Measurements from ENCODE around the gene CD300LB. TPM values are rescaled to one million over a fixed set of nuclear protein-coding genes. Genes with fewer than 3 reads are reported as not detected.

CD300LB gene
- total RNA-seq, 1 experiment from 2014 or later = not detected

DNA sequence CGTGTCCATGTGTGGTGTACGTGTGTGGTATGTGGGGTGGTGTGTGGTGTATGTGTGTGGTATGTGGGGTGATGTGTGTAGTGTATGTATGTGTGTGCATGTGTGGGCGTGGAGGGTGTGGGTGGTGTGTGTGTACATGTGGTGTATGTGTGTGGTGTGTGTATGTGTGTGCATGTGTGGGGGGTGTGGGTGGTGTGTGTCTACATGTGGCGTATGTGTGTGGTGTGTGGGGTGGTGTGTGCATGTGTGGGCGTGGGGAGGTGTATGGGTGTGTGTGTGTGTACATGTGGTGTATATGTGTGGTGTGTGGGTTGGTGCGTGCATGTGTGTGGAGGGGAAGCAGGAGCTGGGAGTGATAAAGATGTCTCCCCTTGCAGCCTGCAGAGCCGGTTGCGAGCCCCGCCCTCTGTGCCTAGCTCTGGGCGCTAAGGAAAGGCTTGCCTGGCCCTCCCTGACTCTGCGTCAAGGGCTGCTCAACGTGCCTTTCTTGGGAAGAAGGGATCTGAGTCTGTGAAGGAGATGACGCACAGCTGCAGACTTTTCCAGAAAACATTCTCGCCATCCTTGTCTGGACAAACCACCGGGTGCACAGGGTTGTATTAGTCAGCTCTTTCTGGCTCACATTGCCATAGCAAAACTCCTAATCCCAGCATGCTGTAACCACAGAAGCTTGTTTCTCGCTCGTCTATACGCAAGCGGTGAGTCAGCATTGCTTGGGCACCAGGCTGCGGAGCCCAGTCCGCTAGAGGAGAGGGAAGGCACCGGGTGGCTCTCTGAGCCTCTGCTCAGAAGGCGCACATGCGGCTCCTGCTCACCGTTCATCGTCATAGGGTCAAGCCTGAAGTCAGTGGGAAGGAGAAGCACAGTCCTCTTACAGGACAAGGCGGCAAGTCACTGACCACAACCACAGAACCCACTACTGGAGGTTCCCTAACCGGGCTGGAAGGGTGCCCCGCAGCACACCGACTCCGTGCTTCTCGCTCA, 38.0 kb upstream of the CD300LB start:
- Histone ChIP-seq H3K23me2 (ENCODE audit: insufficient read length, low read depth, low read length, poor library complexity, severe bottlenecking) (no peaks in the 10 kb centered on the region), H2BK120ac (ENCODE audit: low read depth, low read length, poor library complexity, severe bottlenecking) (no peak overlapping the region), H2AFZ (ENCODE audit: low read length) (no peak overlapping the region), H2BK15ac (ENCODE audit: low read depth, low read length) (no peak overlapping the region), H4K91ac (ENCODE audit: insufficient read length, low read depth, low read length) (no peak overlapping the region), H3K18ac (ENCODE audit: insufficient read length, low read depth, low read length) (no peak overlapping the region), H3K4ac (ENCODE audit: low read depth, low read length) (no peak overlapping the region), H3K14ac (ENCODE audit: insufficient read depth, low read length) (no peak overlapping the region; the same call in 1 of the 2 replicates), H3K79me2 (ENCODE audit: insufficient read depth, low read length) (no peaks in the 10 kb centered on the region), H3K4me1 (ENCODE audit: insufficient read depth, low read length) (peaks cover 2% of the 10 kb centered on the region; the same call in 1 of the 2 replicates), H4K8ac (replicated peaks; ENCODE audit: insufficient read length, low read depth, low read length) (no peak overlapping the region), H2BK12ac (ENCODE audit: insufficient read length, low read depth, low read length) (no peak overlapping the region), H3K9ac (ENCODE audit: extremely low read depth, insufficient read length, low read length) (no peak overlapping the region), H3K23ac (ENCODE audit: insufficient read length, low read depth, low read length) (no peak overlapping the region), H2AK5ac (ENCODE audit: insufficient read length, low read length) (no peak overlapping the region), H4K20me1 (ENCODE audit: control insufficient read depth, insufficient read depth, insufficient read length) (no peaks in the 10 kb centered on the region), H3K56ac (ENCODE audit: insufficient read length, low read depth, low read length) (no peak overlapping the region), H3K9me3 (ENCODE audit: control insufficient read depth, low read depth, low read length) (no peaks in the 10 kb centered on the region), H3T11ph (ENCODE audit: low read length) (no peak overlapping the region), H3K27me3 (ENCODE audit: insufficient read depth, low read length) (no peaks in the 10 kb centered on the region), H2BK5ac (ENCODE audit: insufficient read length, low read length) (no peak overlapping the region), H2BK20ac (ENCODE audit: low read depth, low read length, poor library complexity, severe bottlenecking) (no peak overlapping the region), H3K27ac (ENCODE audit: insufficient read length, low read depth, low read length) (no peak overlapping the region), H3K79me1 (ENCODE audit: insufficient read depth, low read depth, low read length, poor library complexity, severe bottlenecking) (no peaks in the 10 kb centered on the region), H4K5ac (ENCODE audit: insufficient read length, low read depth, low read length) (no peak overlapping the region), H3K4me2 (ENCODE audit: insufficient read depth, insufficient read length, low read length) (no peak overlapping the region)
- WGBS (ENCODE audit: extremely low coverage, insufficient read length, low lambda C conversion rate) = 100% methylated on average over 2 of the region's 32 CpGs
- H3K27ac Mint-ChIP-seq = no peak overlapping the region
- peak; percentile 60 for DNase-seq
- no peaks in the 10 kb centered on the region; a peak in 1 of 5 replicates for H3K9me3 Mint-ChIP-seq
- TF ChIP-seq, protein P1, sequence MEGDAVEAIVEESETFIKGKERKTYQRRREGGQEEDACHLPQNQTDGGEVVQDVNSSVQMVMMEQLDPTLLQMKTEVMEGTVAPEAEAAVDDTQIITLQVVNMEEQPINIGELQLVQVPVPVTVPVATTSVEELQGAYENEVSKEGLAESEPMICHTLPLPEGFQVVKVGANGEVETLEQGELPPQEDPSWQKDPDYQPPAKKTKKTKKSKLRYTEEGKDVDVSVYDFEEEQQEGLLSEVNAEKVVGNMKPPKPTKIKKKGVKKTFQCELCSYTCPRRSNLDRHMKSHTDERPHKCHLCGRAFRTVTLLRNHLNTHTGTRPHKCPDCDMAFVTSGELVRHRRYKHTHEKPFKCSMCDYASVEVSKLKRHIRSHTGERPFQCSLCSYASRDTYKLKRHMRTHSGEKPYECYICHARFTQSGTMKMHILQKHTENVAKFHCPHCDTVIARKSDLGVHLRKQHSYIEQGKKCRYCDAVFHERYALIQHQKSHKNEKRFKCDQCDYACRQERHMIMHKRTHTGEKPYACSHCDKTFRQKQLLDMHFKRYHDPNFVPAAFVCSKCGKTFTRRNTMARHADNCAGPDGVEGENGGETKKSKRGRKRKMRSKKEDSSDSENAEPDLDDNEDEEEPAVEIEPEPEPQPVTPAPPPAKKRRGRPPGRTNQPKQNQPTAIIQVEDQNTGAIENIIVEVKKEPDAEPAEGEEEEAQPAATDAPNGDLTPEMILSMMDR (conservative IDR thresholded peaks at IDR 0.05) = no peak
- H3K4me1 Mint-ChIP-seq = peaks cover 4 to 9% of the 10 kb centered on the region in 2 experiments
- H3K4me3 Mint-ChIP-seq = no peak overlapping the region; a peak in 1 of 5 replicates
- no peaks in the 10 kb centered on the region; a peak in 1 of 7 replicates for H3K36me3 Mint-ChIP-seq (ENCODE audit: insufficient read depth in 1 of 3, low read depth in 3 of 3)
- H3K27me3 Mint-ChIP-seq (ENCODE audit: low read depth) = peaks cover 37% of the 10 kb centered on the region
